Stimulated activated CD4-positive, alpha-beta T cell treated with anti-CD3 and anti-CD28 coated beads, Interleukin-1b, Interleukin-23, amount 100 ng/mL, for 24 hours (primary cell): ENCODE results near the gene ANKFY1.
"Not testable (repeated sequence)": the region's sequence is repeated elsewhere in the genome, so short reads cannot be mapped to it uniquely, and the experiment has no call there.

Source experiments
- DNase-seq, 4 experiments: peaks; one replicate each; pipeline ENCODE4 v3.0.0-alpha.2; 2020; ENCODE audit warnings: low read depth in 4 of 4, low spot score in 1 of 4

ANKFY1 gene

GRCh38 chr17:4157618-4158333 lies 106.0 kb downstream of the ANKFY1 start:
- DNase-seq = no peak

DNA sequence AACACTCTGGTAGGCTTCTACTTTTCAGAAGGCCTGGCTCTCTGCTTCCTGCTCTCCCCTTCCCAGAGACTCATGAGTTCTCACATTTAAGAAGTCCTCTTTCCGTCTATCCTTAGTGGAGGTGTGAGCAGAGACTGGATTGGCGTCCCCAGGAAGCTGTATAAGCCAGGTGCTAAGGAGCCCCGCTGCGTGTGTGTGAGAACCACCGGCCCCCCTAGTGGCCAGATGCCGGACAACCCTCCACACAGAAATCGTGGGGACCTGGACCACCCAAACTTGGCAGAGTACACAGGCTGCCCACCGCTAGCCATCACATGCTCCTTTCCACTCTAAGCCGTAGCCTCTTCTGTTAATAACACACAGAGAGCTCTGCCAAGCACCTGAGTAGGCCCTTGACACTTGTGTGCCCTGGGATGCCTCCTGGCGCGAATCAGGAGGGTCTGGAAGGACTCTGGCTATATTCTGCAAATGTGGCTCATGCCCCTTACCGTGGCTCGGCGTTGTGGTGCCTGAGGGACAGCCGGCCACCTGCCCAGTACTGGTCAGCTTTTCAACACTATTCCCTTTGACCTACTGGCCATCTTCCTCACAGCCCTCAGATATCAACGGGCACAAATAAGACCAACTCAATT lies 106.9 kb downstream of the ANKFY1 start:
- DNase-seq = no peak

DNA sequence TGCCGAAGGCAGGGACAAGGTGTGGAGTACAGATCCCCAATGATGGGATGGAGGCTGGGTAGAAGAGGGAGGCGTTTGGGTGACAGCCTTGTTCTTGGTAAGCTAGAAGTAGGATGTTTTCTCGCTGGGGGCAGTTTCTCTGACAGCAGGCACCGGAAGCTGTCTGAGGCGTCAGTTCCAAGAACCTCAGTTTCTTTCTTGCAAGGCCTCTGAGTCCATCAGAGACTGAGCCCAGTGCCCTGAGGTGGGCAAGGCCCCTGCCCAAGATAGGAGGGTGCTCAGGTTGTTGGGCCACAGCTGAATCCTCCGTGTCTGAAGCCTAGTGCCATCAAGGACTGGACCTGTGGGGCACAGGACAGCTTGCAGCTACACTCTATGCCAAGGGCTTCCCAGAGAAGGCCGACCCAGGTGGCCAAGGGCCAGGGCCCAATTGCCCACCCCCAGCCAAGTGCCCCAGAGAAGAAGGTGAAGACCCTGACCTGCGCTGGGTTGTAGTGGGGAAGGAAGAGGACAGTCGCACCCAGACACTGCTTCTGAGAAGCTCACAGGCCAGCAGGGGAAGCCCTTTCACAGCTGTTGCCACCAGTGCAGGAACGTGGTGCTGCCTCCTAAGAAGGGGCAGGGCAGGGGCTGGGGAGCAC lies 107.7 kb downstream of the ANKFY1 start:
- DNase-seq = no peak

GRCh38 chr17:4154201-4154600 lies 109.6 kb downstream of the ANKFY1 start:
- no peak for DNase-seq

GRCh38 chr17:4152471-4152870 lies 111.3 kb downstream of the ANKFY1 start:
- no peak for DNase-seq

GRCh38 chr17:4150096-4150495 lies 113.7 kb downstream of the ANKFY1 start:
- DNase-seq = no peak

- no peak for DNase-seq
These were observed 115.0 kb downstream of the ANKFY1 start for GRCh38 chr17:4148611-4149308.

GRCh38 chr17:4147751-4148310 lies 115.9 kb downstream of the ANKFY1 start:
- DNase-seq = no peak

GRCh38 chr17:4146641-4147040 lies 117.1 kb downstream of the ANKFY1 start:
- DNase-seq = no peak

- DNase-seq = no peak
These were observed 119.4 kb downstream of the ANKFY1 start for GRCh38 chr17:4144422-4144747.

DNA sequence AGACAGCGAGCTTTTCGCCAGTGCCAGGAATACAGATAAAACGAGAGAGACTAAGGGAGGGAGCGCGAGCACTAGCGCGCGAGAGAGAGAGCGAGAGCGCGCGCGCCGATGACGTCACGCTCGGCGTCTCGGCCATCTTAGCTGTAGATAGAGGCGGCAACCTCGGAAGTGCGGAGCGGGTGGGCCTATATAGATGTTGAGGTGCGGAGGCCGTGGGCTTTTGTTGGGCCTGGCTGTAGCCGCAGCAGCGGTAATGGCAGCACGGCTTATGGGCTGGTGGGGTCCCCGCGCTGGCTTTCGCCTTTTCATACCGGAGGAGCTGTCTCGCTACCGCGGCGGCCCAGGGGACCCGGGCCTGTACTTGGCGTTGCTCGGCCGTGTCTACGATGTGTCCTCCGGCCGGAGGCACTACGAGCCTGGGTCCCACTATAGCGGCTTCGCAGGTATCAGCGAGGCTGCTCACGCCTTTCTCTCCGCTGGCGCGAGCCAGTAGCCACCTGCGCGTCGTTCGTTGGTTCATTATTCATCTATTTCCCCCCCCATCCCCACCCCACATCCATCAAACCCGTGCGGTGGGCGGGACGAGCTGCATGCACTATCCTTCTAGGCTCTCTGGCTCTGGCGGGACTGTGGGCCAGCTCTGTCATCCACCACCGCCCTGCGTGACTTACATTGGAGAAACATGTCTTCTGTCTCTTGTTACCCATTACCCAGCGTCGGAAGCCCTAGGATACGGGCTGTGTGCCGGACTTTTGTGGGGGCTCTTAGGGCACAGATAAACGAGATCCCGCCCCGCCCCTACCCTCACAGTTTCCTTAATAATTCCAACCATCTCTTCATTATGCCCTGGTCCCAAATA lies 120.0 kb downstream of the ANKFY1 start:
- DNase-seq = peak; percentile 67 to 82 (median 78)

DNA sequence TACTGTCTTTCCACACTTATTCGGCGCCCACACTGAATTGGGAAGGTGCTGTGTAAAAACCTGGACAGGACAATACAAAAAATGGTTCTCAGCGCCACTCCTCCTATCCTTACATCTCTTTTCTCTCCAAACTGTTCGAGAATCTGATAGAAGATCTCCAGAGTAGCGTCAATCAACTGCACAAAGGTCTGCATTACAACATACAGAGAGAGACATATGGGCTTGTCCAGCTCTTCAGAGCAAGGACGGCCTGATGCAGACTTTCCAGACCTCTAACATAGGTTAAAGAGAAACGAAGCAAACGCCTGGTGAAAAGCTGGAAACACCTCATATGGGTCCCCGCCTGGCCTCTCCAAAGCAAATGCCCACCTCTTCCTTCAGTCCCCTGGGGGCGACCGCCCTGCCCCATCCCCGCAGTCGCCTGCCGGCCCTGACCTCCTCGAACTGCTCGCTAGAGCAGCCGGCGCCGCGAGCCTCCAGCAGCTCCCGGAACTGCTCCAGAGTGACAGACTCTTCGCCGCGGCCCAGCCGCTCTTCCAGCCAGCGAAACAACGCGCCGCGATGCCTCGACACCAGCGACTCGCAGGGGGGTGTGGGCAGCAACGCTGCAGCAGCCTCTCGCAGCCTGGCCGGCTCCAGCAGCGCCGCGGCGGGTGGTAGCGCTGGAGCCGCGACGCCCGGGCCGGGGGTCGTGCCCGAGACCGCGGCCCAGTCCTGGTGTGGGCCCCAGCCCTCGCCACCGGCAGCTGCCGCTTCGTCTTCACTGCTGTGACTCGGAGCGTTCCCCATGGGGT lies 121.5 kb downstream of the ANKFY1 start:
- peak in 2 of 4 experiments; percentile 6 to 9 for DNase-seq

GRCh38 chr17:4140125-4140524 lies 123.7 kb downstream of the ANKFY1 start:
- DNase-seq = no peak

GRCh38 chr17:4138906-4139526 lies 124.8 kb downstream of the ANKFY1 start:
- DNase-seq = not testable (repeated sequence)

- no peak for DNase-seq
These were observed 127.4 kb downstream of the ANKFY1 start for GRCh38 chr17:4136373-4136772.

- no peak for DNase-seq
These were observed 128.3 kb downstream of the ANKFY1 start for GRCh38 chr17:4135489-4135888.

DNA sequence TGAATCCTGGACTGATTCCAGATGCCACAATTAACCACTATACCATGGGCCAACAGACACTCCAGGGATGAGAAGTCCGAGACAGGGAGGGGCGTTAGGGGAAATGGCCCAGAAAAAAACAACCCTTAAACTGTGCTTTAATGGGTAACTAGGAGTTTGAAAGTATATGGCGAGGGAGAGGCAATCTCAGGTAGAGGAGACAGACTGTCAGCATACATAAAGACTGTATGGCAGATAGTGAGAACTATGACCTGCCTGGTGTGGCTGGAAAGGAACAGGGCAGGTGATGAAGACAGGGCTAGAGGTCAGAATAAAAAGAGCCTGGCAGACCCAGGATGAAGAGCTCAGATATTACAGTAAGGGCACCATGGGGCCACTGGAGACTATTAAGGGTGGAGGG lies 129.1 kb downstream of the ANKFY1 start:
- no peak for DNase-seq

- no peak for DNase-seq
These were observed 133.1 kb downstream of the ANKFY1 start for GRCh38 chr17:4130715-4131114.

DNA sequence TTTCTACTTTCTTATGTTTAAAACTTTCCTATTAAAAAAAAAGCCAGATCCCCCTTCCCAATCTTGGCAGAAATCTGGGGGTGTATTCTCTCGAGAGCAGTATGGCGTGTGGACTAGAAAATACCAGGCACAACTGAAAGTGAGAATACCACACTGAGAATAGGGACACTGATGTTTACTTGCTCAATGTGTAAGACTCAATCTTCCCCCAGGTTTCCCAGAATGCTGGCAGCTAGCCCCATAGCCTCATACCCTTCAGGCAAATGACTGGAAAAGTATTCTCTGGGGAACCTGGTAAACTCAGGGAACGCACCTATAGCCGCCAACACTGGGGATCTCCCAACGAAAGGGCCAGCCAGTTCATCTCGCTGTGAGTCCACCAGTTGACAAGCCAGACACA lies 136.2 kb downstream of the ANKFY1 start:
- no peak for DNase-seq
